Measurements from ENCODE around the gene DRC3.

DRC3 gene

GRCh38 chr17:17976931-17977570 is 4.4 kb downstream of the DRC3 start:
- Histone ChIP-seq H3K27ac (no peak overlapping the region), H3K4me3 (no peak overlapping the region)
- TF ChIP-seq CTCF (IDR thresholded peaks at IDR 0.05), result no peak
- no peak for DNase-seq (ENCODE audit: low spot score)

GRCh38 chr17:17978481-17979424 is 6.1 kb downstream of the DRC3 start:
- no peak overlapping the region for H3K27ac ChIP-seq
- no peak overlapping the region for H3K4me3 ChIP-seq
- DNase-seq (ENCODE audit: low spot score), result no peak
- TF ChIP-seq CTCF (IDR thresholded peaks at IDR 0.05), result no peak

GRCh38 chr17:17979778-17980177 is 7.1 kb downstream of the DRC3 start:
- DNase-seq (ENCODE audit: low spot score), result no peak
- Histone ChIP-seq H3K27ac (no peak overlapping the region), H3K4me3 (no peak overlapping the region)
- TF ChIP-seq CTCF (IDR thresholded peaks at IDR 0.05), result no peak

- no peak overlapping the region for H3K27ac ChIP-seq
- peak; percentile 67 for DNase-seq (ENCODE audit: low spot score)
- TF ChIP-seq CTCF (IDR thresholded peaks at IDR 0.05), result no peak
- H3K4me3 ChIP-seq, result no peak overlapping the region
These were observed 8.7 kb downstream of the DRC3 start for GRCh38 chr17:17981330-17981729.

- no peak for DNase-seq (ENCODE audit: low spot score)
- Histone ChIP-seq H3K27ac (no peak overlapping the region), H3K4me3 (no peak overlapping the region)
- no peak for TF ChIP-seq CTCF (IDR thresholded peaks at IDR 0.05)
These were observed 10.1 kb downstream of the DRC3 start for GRCh38 chr17:17982801-17983200.

- Histone ChIP-seq H3K4me3 (no peak overlapping the region), H3K27ac (no peak overlapping the region)
- DNase-seq (ENCODE audit: low spot score), result no peak
- TF ChIP-seq CTCF (IDR thresholded peaks at IDR 0.05), result no peak
These were observed 10.7 kb downstream of the DRC3 start for GRCh38 chr17:17983376-17983775.

All from coronary artery (tissue), 2 donors.